HepG2 (cell line): Measurements from ENCODE around the gene EMP2. TPM values are rescaled to one million over a fixed set of nuclear protein-coding genes. Genes with fewer than 3 reads are reported as not detected.

Experiments used
- ADNP ChIP-seq: sonication (generic); formaldehyde crosslinking; IDR thresholded peaks from 2 replicates; pipeline ENCODE4 v1.4.0; 2020; ENCODE audit warnings: missing genetic modification reagents
- CENPT ChIP-seq: sonication (generic); formaldehyde crosslinking; IDR thresholded peaks from 2 replicates; pipeline ENCODE4 v1.8.0; 2022; ENCODE audit warnings: low read depth, mild to moderate bottlenecking, moderate library complexity, missing genetic modification reagents
- CHCHD3 ChIP-seq: sonication (generic); formaldehyde crosslinking; IDR thresholded peaks from 2 replicates; pipeline ENCODE4 v1.8.0; 2022; ENCODE audit warnings: mild to moderate bottlenecking, missing genetic modification reagents, moderate library complexity
- FOXM1 ChIP-seq: sonication (generic); formaldehyde crosslinking; IDR thresholded peaks from 2 replicates; pipeline ENCODE4 v1.5.0; 2020; ENCODE audit warnings: missing genetic modification reagents
- HOXD1 ChIP-seq: sonication (generic); formaldehyde crosslinking; IDR thresholded peaks from 2 replicates; pipeline ENCODE4 v1.5.0; 2020; ENCODE audit warnings: missing genetic modification reagents
- NCOA1 ChIP-seq: sonication (generic); formaldehyde crosslinking; IDR thresholded peaks from 2 replicates; pipeline ENCODE4 v1.9.0; 2021; ENCODE audit warnings: missing genetic modification reagents
- PPARG ChIP-seq: conservative IDR thresholded peaks from 2 replicates; pipeline ENCODE4 v1.6.1; 2016; ENCODE audit warnings: missing biosample characterization, missing genetic modification reagents
- RAD51 ChIP-seq: fragments of 450-650 bp; IDR thresholded peaks from 2 replicates; pipeline ENCODE4 v1.6.1; 2016; ENCODE audit warnings: borderline replicate concordance
- SP4 ChIP-seq: sonication (generic); formaldehyde crosslinking; IDR thresholded peaks from 2 replicates; pipeline ENCODE4 v1.8.1; 2023; ENCODE audit warnings: mild to moderate bottlenecking, missing genetic modification reagents
- SRF ChIP-seq: IDR thresholded peaks from 2 replicates; pipeline ENCODE4 v1.6.1; 2011; ENCODE audit warnings: mild to moderate bottlenecking, low read depth, low read length, moderate library complexity
- TCF7L2 ChIP-seq: IDR thresholded peaks from 2 replicates; pipeline ENCODE4 v1.6.1; 2011; ENCODE audit warnings: mild to moderate bottlenecking, low read depth, low read length, moderate library complexity
- ZKSCAN8 ChIP-seq: IDR thresholded peaks from 2 replicates; pipeline ENCODE4 v1.6.1; 2016; ENCODE audit warnings: borderline replicate concordance, missing genetic modification reagents, missing compliant biosample characterization
- ZNF205 ChIP-seq: IDR thresholded peaks from 2 replicates; pipeline ENCODE4 v1.6.1; 2018; ENCODE audit warnings: missing biosample characterization, missing genetic modification reagents
- ZNF235 ChIP-seq: sonication (generic); formaldehyde crosslinking; IDR thresholded peaks from 2 replicates; pipeline ENCODE4 v1.8.1; 2023; ENCODE audit warnings: mild to moderate bottlenecking, missing genetic modification reagents, borderline replicate concordance
- ZNF253 ChIP-seq: sonication (generic); formaldehyde crosslinking; IDR thresholded peaks from 2 replicates; pipeline ENCODE4 v1.8.0; 2022; ENCODE audit warnings: mild to moderate bottlenecking, missing genetic modification reagents, borderline replicate concordance
- ZNF275 ChIP-seq: sonication (generic); formaldehyde crosslinking; IDR thresholded peaks from 2 replicates; pipeline ENCODE4 v1.8.0; 2022; ENCODE audit warnings: missing genetic modification reagents, mild to moderate bottlenecking, inconsistent platforms, borderline replicate concordance
- ZNF30 ChIP-seq: sonication (generic); formaldehyde crosslinking; IDR thresholded peaks from 2 replicates; pipeline ENCODE4 v1.5.0; 2020; ENCODE audit warnings: mild to moderate bottlenecking, missing genetic modification reagents
- ZNF331 ChIP-seq: sonication (generic); formaldehyde crosslinking; IDR thresholded peaks from 2 replicates; pipeline ENCODE4 v1.4.0; 2020; ENCODE audit warnings: missing genetic modification reagents
- ZNF362 ChIP-seq: sonication (generic); formaldehyde crosslinking; IDR thresholded peaks from 2 replicates; pipeline ENCODE4 v1.4.0; 2020; ENCODE audit warnings: missing genetic modification reagents, mild to moderate bottlenecking, borderline replicate concordance
- ZNF570 ChIP-seq: sonication (generic); formaldehyde crosslinking; IDR thresholded peaks from 2 replicates; pipeline ENCODE4 v1.4.0; 2020; ENCODE audit warnings: mild to moderate bottlenecking, missing genetic modification reagents, borderline replicate concordance
- ZNF660 ChIP-seq: sonication (generic); formaldehyde crosslinking; IDR thresholded peaks from 2 replicates; pipeline ENCODE4 v1.5.1; 2020; ENCODE audit warnings: mild to moderate bottlenecking, low read depth, missing genetic modification reagents, borderline replicate concordance
- ZNF704 ChIP-seq: sonication (generic); formaldehyde crosslinking; IDR thresholded peaks from 2 replicates; pipeline ENCODE4 v1.8.1; 2023; ENCODE audit warnings: mild to moderate bottlenecking, inconsistent platforms, moderate library complexity, missing genetic modification reagents, borderline replicate concordance
- polyA plus RNA-seq, 8 experiments: library from polyadenylated mRNA; depleted of rRNA in 3 of 8; stranded (reverse) in 7 of 8; unstranded in 1 of 8; fragments of >200 nt; fragmentation: Illumina TruSeq in 4 of 8; extraction: Trizol in 4 of 8; gene quantifications; 2 replicates each; pipeline versions ENCODE4 v1.2.1 to v1.2.3, GENCODE V29; 2011 to 2016; ENCODE audit warnings: low read depth in 4 of 8, missing spikeins in 1 of 8, mixed read lengths in 1 of 8; ENCODE audit not compliant: insufficient read depth in 1 of 8
- total RNA-seq, 5 experiments: library from RNA; depleted of rRNA; stranded (reverse); fragments of >200 nt; fragmentation: Illumina TruSeq; extraction: Trizol; gene quantifications; 2 replicates each; pipeline ENCODE4 v1.2.3, GENCODE V29; 2016; ENCODE audit warnings: low read depth in 1 of 5
- TF ChIP-seq, protein P1 (sequence below): sonication (generic); formaldehyde crosslinking; IDR thresholded peaks from 2 replicates; pipeline ENCODE4 v1.5.0; 2020; ENCODE audit warnings: missing genetic modification reagents, mild to moderate bottlenecking, borderline replicate concordance
- TF ChIP-seq, protein P2 (sequence below): sonication (generic); formaldehyde crosslinking; IDR thresholded peaks from 2 replicates; pipeline ENCODE4 v1.4.0; 2020; ENCODE audit warnings: missing genetic modification reagents

EMP2 gene
- total and polyA plus RNA-seq, 2 of the 13 experiments (the other 11 are each of a cell fraction or from before 2014, with no cell fraction given) = 24.6 to 91.2 TPM

GRCh38 chr16:10616756-10617640 is 36.6 kb upstream of the EMP2 start (continued):
- TF ChIP-seq, protein P1, sequence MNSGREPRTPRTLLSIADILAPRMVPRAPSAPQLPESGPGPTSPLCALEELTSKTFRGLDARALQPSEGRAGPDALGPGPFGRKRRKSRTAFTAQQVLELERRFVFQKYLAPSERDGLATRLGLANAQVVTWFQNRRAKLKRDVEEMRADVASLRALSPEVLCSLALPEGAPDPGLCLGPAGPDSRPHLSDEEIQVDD (CRISPR knock-in tag) = no peak
- TF ChIP-seq CENPT (CRISPR knock-in tag) (no peak), ZNF205 (CRISPR knock-in tag) (0 out of 2 replicates have a peak, but pooled peaks have one; percentile 53), ZNF331 (peak; percentile 96), ZNF362 (peak; percentile 73; the same call in 1 of the 2 replicates), NCOA1 (CRISPR knock-in tag) (peak; percentile 83; the same call in 1 of the 2 replicates), HOXD1 (CRISPR knock-in tag) (0 out of 2 replicates have a peak, but pooled peaks have one; percentile 55), ZNF570 (CRISPR knock-in tag) (no peak), ZNF275 (CRISPR knock-in tag) (0 out of 2 replicates have a peak, but pooled peaks have one; percentile 20), ZNF253 (CRISPR knock-in tag) (no peak), SRF (no peak), ZNF30 (CRISPR knock-in tag) (no peak), ZNF704 (no peak), ZKSCAN8 (CRISPR knock-in tag) (peak; percentile 77), TCF7L2 (no peak), SP4 (CRISPR knock-in tag) (peak; percentile 83; the same call in 1 of the 2 replicates), ADNP (no peak; the same call in 1 of the 2 replicates), CHCHD3 (0 out of 2 replicates have a peak, but pooled peaks have one; percentile 21), FOXM1 (CRISPR knock-in tag) (no peak), PPARG (peak; percentile 34; the same call in 1 of the 2 replicates), ZNF235 (CRISPR knock-in tag) (no peak; the same call in 1 of the 2 replicates), ZNF660 (CRISPR knock-in tag) (no peak), RAD51 (no peak)
- TF ChIP-seq, protein P2, sequence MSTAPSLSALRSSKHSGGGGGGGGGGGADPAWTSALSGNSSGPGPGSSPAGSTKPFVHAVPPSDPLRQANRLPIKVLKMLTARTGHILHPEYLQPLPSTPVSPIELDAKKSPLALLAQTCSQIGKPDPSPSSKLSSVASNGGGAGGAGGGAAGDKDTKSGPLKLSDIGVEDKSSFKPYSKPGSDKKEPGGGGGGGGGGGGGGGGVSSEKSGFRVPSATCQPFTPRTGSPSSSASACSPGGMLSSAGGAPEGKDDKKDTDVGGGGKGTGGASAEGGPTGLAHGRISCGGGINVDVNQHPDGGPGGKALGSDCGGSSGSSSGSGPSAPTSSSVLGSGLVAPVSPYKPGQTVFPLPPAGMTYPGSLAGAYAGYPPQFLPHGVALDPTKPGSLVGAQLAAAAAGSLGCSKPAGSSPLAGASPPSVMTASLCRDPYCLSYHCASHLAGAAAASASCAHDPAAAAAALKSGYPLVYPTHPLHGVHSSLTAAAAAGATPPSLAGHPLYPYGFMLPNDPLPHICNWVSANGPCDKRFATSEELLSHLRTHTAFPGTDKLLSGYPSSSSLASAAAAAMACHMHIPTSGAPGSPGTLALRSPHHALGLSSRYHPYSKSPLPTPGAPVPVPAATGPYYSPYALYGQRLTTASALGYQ (CRISPR knock-in tag) = no peak; the same call in 1 of the 2 replicates
